H1 (cell line): Measurements from ENCODE around the gene CNGB1. TPM values are rescaled to one million over a fixed set of nuclear protein-coding genes. Genes with fewer than 3 reads are reported as not detected.

Source experiments
- CTCF ChIA-PET: fragments of 300-600 bp; sonication (Branson Sonifier 250); formaldehyde crosslinking; loops from one replicate; lab custom pipeline; 2021; ENCODE audit not compliant: partially characterized antibody; lab: Charles Lee
- POLR2A ChIA-PET: fragments of 300-600 bp; sonication (Branson Sonifier 250); formaldehyde crosslinking; loops from one replicate; lab custom pipeline; 2021; ENCODE audit warnings: inconsistent platforms; ENCODE audit not compliant: partially characterized antibody; lab: Charles Lee
- DNase-seq, 2 experiments: peaks; one replicate each; pipeline versions ENCODE4 v3.0.0 to v3.0.0-alpha.2; 2010 to 2022; ENCODE audit warnings: low spot score in 2 of 2, low read depth in 1 of 2, mixed read lengths in 1 of 2
- FAIRE-seq: peaks from 2 replicates; lab custom pipeline; 2011; peaks lifted over from hg19 to GRCh38; lab: Jason Lieb, UNC
- H2AFZ ChIP-seq: 2 replicates; pipeline ENCODE4 v1.8.1; 2012; ENCODE audit warnings: low read length, inconsistent platforms
- H2AK5ac ChIP-seq: 2 replicates; pipeline ENCODE4 v1.6.1; 2013; ENCODE audit warnings: low read depth, low read length
- H2BK120ac ChIP-seq: replicated peaks from 2 replicates; pipeline ENCODE3; 2013; ENCODE audit warnings: low read depth, low read length, inconsistent platforms
- H2BK12ac ChIP-seq: 2 replicates; pipeline ENCODE4 v1.6.1; 2013; ENCODE audit warnings: low read depth, low read length
- H2BK15ac ChIP-seq: 2 replicates; pipeline ENCODE4 v1.6.1; 2013; ENCODE audit warnings: low read length
- H2BK20ac ChIP-seq: 2 replicates; pipeline ENCODE4 v1.6.1; 2013; ENCODE audit warnings: low read length
- H2BK5ac ChIP-seq: 2 replicates; pipeline ENCODE4 v1.6.1; 2013; ENCODE audit warnings: low read depth, low read length
- H3K14ac ChIP-seq: 2 replicates; pipeline ENCODE4 v1.6.1; 2013; ENCODE audit warnings: inconsistent platforms; ENCODE audit not compliant: insufficient read length
- H3K18ac ChIP-seq: 2 replicates; pipeline ENCODE4 v1.6.1; 2013; ENCODE audit warnings: low read length; ENCODE audit errors: extremely low read depth
- H3K23ac ChIP-seq: 2 replicates; pipeline ENCODE4 v1.6.1; 2013; ENCODE audit warnings: inconsistent platforms; ENCODE audit not compliant: insufficient read length
- H3K23me2 ChIP-seq: 2 replicates; pipeline ENCODE4 v1.6.1; 2013; ENCODE audit warnings: low read depth, low read length
- H3K27ac ChIP-seq: 2 replicates; pipeline ENCODE4 v1.6.1; 2011; ENCODE audit warnings: low read depth, low read length, inconsistent platforms
- H3K27me3 ChIP-seq, 4 experiments: replicated peaks in 1 of 4; 1 replicate in 1 of 4; 2 replicates in 3 of 4; pipeline versions ENCODE4 v1.6.1 to v1.8.1; 2011 to 2013; ENCODE audit warnings: low read length in 3 of 4, mild to moderate bottlenecking in 3 of 4, inconsistent platforms in 2 of 4, mixed read lengths in 2 of 4, moderate library complexity in 1 of 4; ENCODE audit not compliant: control insufficient read depth in 3 of 4, insufficient read depth in 3 of 4; ENCODE audit errors: extremely low read depth in 1 of 4
- H3K36me3 ChIP-seq, 4 experiments: 2 replicates each; pipeline versions ENCODE4 v1.6.1 to v1.8.1; 2011 to 2013; ENCODE audit warnings: mild to moderate bottlenecking in 4 of 4, low read length in 3 of 4, moderate library complexity in 2 of 4, control low read depth in 1 of 4, inconsistent platforms in 1 of 4; ENCODE audit not compliant: insufficient read depth in 4 of 4, control insufficient read depth in 2 of 4
- H3K4ac ChIP-seq: replicated peaks from 2 replicates; pipeline ENCODE3; 2013; ENCODE audit warnings: low read length, low read depth, mixed read lengths, inconsistent platforms; ENCODE audit not compliant: insufficient read length
- H3K4me1 ChIP-seq, 4 experiments: replicated peaks in 1 of 4; 1 replicate in 1 of 4; 2 replicates in 3 of 4; pipeline versions ENCODE4 v1.6.1 to v1.8.1; 2011 to 2013; ENCODE audit warnings: low read length in 3 of 4, inconsistent platforms in 2 of 4, mixed read lengths in 1 of 4; ENCODE audit not compliant: insufficient read depth in 4 of 4, control insufficient read depth in 3 of 4
- H3K4me2 ChIP-seq, 2 experiments: 2 replicates each; pipeline versions ENCODE4 v1.6.1 to v1.8.1; 2011 to 2013; ENCODE audit warnings: low read depth in 2 of 2, low read length in 2 of 2, control low read depth in 1 of 2, inconsistent platforms in 1 of 2, mild to moderate bottlenecking in 1 of 2; ENCODE audit not compliant: insufficient read depth in 1 of 2
- H3K4me3 ChIP-seq, 4 experiments: fragments of 200-600, 300-600 bp in 1 of 4; sonication (generic), shearing (Covaris generic), sonication (Bioruptor Twin) in 1 of 4; 2 replicates each; pipeline versions ENCODE4 v1.5.1 to v1.8.1; 2011 to 2016; ENCODE audit warnings: low read length in 4 of 4, low read depth in 3 of 4, control low read depth in 2 of 4, inconsistent platforms in 2 of 4, mild to moderate bottlenecking in 2 of 4, mixed read lengths in 1 of 4, moderate library complexity in 1 of 4; ENCODE audit not compliant: insufficient read depth in 2 of 4; ENCODE audit errors: extremely low read depth in 1 of 4
- H3K56ac ChIP-seq: replicated peaks from 2 replicates; pipeline ENCODE3; 2013; ENCODE audit warnings: low read depth, mild to moderate bottlenecking, mixed read lengths, low read length, inconsistent platforms; ENCODE audit not compliant: insufficient read length
- H3K79me1 ChIP-seq: 2 replicates; pipeline ENCODE4 v1.6.1; 2013; ENCODE audit warnings: low read depth, low read length, control low read depth
- H3K79me2 ChIP-seq, 2 experiments: 2 replicates each; pipeline versions ENCODE4 v1.6.1 to v1.8.1; 2012 to 2013; ENCODE audit warnings: low read length in 2 of 2, mild to moderate bottlenecking in 2 of 2, inconsistent platforms in 1 of 2; ENCODE audit not compliant: insufficient read depth in 2 of 2, control insufficient read depth in 1 of 2
- H3K9ac ChIP-seq, 4 experiments: replicated peaks in 1 of 4; 1 replicate in 1 of 4; 2 replicates in 3 of 4; pipeline versions ENCODE4 v1.6.1 to v1.8.1; 2011 to 2013; ENCODE audit warnings: low read depth in 3 of 4, low read length in 3 of 4, control low read depth in 2 of 4, mild to moderate bottlenecking in 2 of 4, moderate library complexity in 2 of 4, inconsistent platforms in 1 of 4; ENCODE audit errors: extremely low read depth in 1 of 4
- H3K9me3 ChIP-seq, 2 experiments: 2 replicates each; pipeline versions ENCODE4 v1.6.1 to v1.8.1; 2012 to 2013; ENCODE audit warnings: mild to moderate bottlenecking in 2 of 2, moderate library complexity in 2 of 2, control low read depth in 1 of 2, inconsistent platforms in 1 of 2, low read depth in 1 of 2, low read length in 1 of 2, mixed read lengths in 1 of 2; ENCODE audit not compliant: insufficient read depth in 2 of 2
- H4K20me1 ChIP-seq, 2 experiments: replicated peaks in 1 of 2; 2 replicates each; pipeline versions ENCODE3 to v1.8.1; 2011 to 2013; ENCODE audit warnings: inconsistent platforms in 2 of 2, low read length in 2 of 2, mild to moderate bottlenecking in 1 of 2; ENCODE audit not compliant: insufficient read depth in 2 of 2, control insufficient read depth in 1 of 2
- H4K5ac ChIP-seq: 2 replicates; pipeline ENCODE4 v1.6.1; 2013; ENCODE audit warnings: low read length, low read depth, mixed read lengths, inconsistent platforms; ENCODE audit not compliant: insufficient read length
- H4K8ac ChIP-seq: 2 replicates; pipeline ENCODE4 v1.8.0; 2013; ENCODE audit warnings: mild to moderate bottlenecking, moderate library complexity, low read length, inconsistent platforms; ENCODE audit not compliant: insufficient read depth; ENCODE audit errors: extremely low read depth
- H4K91ac ChIP-seq: replicated peaks from 2 replicates; pipeline ENCODE3; 2013; ENCODE audit warnings: low read length, mixed read lengths, inconsistent platforms; ENCODE audit not compliant: insufficient read length
- BACH1 ChIP-seq: IDR thresholded peaks from 2 replicates; pipeline ENCODE4 v1.6.1; 2012; ENCODE audit warnings: low read length, improper control_type of control experiment
- CREB1 ChIP-seq: IDR thresholded peaks from 2 replicates; pipeline ENCODE4 v1.6.1; 2012; ENCODE audit warnings: inconsistent platforms
- POLR2AphosphoS5 ChIP-seq: IDR thresholded peaks from 2 replicates; pipeline ENCODE4 v1.6.1; 2011; ENCODE audit warnings: low read depth, low read length
- RAD21 ChIP-seq, 2 experiments: IDR thresholded peaks in 1 of 2; conservative IDR thresholded peaks in 1 of 2; 2 replicates each; pipeline ENCODE4 v1.6.1; 2011; ENCODE audit warnings: low read depth in 2 of 2, low read length in 2 of 2, improper control_type of control experiment in 1 of 2, inconsistent platforms in 1 of 2, mild to moderate bottlenecking in 1 of 2, moderate library complexity in 1 of 2
- RBBP5 ChIP-seq: IDR thresholded peaks from 2 replicates; pipeline ENCODE4 v1.7.1; 2012; ENCODE audit warnings: low read depth, mild to moderate bottlenecking, inconsistent platforms, low read length, moderate library complexity, borderline replicate concordance
- SIRT6 ChIP-seq: IDR thresholded peaks from one replicate; pipeline ENCODE4 v1.7.1; 2012; ENCODE audit warnings: low read length, inconsistent platforms
- SIX5 ChIP-seq: IDR thresholded peaks from 2 replicates; pipeline ENCODE4 v1.6.1; 2011; ENCODE audit warnings: mild to moderate bottlenecking, low read depth, low read length
- SRF ChIP-seq: IDR thresholded peaks from 2 replicates; pipeline ENCODE4 v1.6.1; 2011; ENCODE audit warnings: mild to moderate bottlenecking, low read depth, low read length, moderate library complexity
- TAF1 ChIP-seq: IDR thresholded peaks from 2 replicates; pipeline ENCODE4 v1.6.1; 2011; ENCODE audit warnings: mild to moderate bottlenecking, low read depth, low read length
- TAF7 ChIP-seq: optimal IDR thresholded peaks from 2 replicates; pipeline ENCODE3; 2011; ENCODE audit warnings: low read depth, mild to moderate bottlenecking, inconsistent platforms, low read length, moderate library complexity, borderline replicate concordance
- WGBS, 2 experiments: shearing (Covaris generic) in 1 of 2; methylation state at CpG; one replicate each; pipeline versions ENCODE4 v1.1.6 to v1.1.7; 2013 to 2015; ENCODE audit warnings: low lambda C conversion rate in 2 of 2, mixed read lengths in 2 of 2, inconsistent platforms in 1 of 2, low coverage in 1 of 2, missing lambda C conversion rate in 1 of 2; ENCODE audit not compliant: insufficient replicate concordance in 2 of 2, insufficient coverage in 1 of 2, insufficient read length in 1 of 2; ENCODE audit errors: extremely low coverage in 1 of 2, missing lambda C conversion rate in 1 of 2; 5-methylcytosine and 5-hydroxymethylcytosine counted together
- polyA plus RNA-seq, 7 experiments: library from polyadenylated mRNA; depleted of rRNA in 3 of 7; stranded (reverse) in 5 of 7; unstranded in 2 of 7; fragments of >200 nt in 5 of 7; fragments of 200-250 nt in 2 of 7; gene quantifications; 1 replicate in 5 of 7; 2 replicates in 1 of 7; 4 replicates in 1 of 7; pipeline versions ENCODE4 v1.2.1 to v1.2.3, GENCODE V29; 2011 to 2013; ENCODE audit warnings: missing spikeins in 2 of 7, mixed read lengths in 2 of 7
- total RNA-seq: library from RNA; stranded (reverse); fragmentation: NEBNext Ultra II Directional; extraction: Animal tissue kit (Norgen Biotek cat#: 25700); gene quantifications from 2 replicates; pipeline ENCODE4 v1.2.1, GENCODE V29; 2021

The CNGB1 gene
- total and polyA plus RNA-seq, 2 of the 8 experiments (the other 6 are each of a cell fraction or from before 2014, with no cell fraction given): not detected

GRCh38 chr16:58013201-58013956 lies 42.5 kb upstream of the CNGB1 start:
- no peak overlapping the region for H3K14ac ChIP-seq
- H3K27me3 ChIP-seq: no peaks in the 10 kb centered on the region
- H2AK5ac ChIP-seq: no peak overlapping the region
- WGBS, 2 experiments: 88% methylated on average over 8 of the region's 9 CpGs; no CpG with 5 or more reads in 1 of the 2 experiments
- H2BK12ac ChIP-seq: no peak overlapping the region
- no peak overlapping the region for H2BK20ac ChIP-seq
- H3K4me1 ChIP-seq: peaks cover 0 to 4% (median 1%) of the 10 kb centered on the region in 4 experiments; a peak in 3 of 7 replicates
- no peak overlapping the region for H3K27ac ChIP-seq
- no peak overlapping the region for H4K5ac ChIP-seq
- H3K4me2 ChIP-seq: no peak overlapping the region
- no peak overlapping the region for H2BK120ac ChIP-seq
- H3K9ac ChIP-seq: no peak overlapping the region
- FAIRE-seq (no peak), DNase-seq (no peak)
- no peak overlapping the region for H4K8ac ChIP-seq
- H2BK5ac ChIP-seq: no peak overlapping the region
- no peak for TF ChIP-seq BACH1
- TF ChIP-seq CREB1: no peak
- TF ChIP-seq RAD21 (IDR thresholded peaks at IDR 0.05 in 1 of 2, conservative IDR thresholded peaks at IDR 0.05 in 1 of 2; ENCODE audit: low read depth in 2 of 2, low read length in 2 of 2): no peak
- TF ChIP-seq SIRT6: no peak
- no peak for TF ChIP-seq SRF
- no peak for TF ChIP-seq SIX5
- no peak for TF ChIP-seq TAF1
- no peak for TF ChIP-seq TAF7
- TF ChIP-seq POLR2AphosphoS5: no peak
- TF ChIP-seq RBBP5: no peak
- POLR2A ChIA-PET: interaction anchor here (1.3 kb wide), 1 partner anchor 9 kb away, joined by 3 read pairs; no protein-coding TSS in a partner anchor
- H3K9me3 ChIP-seq: no peaks in the 10 kb centered on the region
- H4K20me1 ChIP-seq: peaks cover 0 to 2% of the 10 kb centered on the region in 2 experiments
- H3K4ac ChIP-seq: no peak overlapping the region
- H3K23me2 ChIP-seq: no peaks in the 10 kb centered on the region
- H3K79me2 ChIP-seq: peaks cover 0 to 3% of the 10 kb centered on the region in 2 experiments; a peak in 1 of 4 replicates
- no peak overlapping the region for H2AFZ ChIP-seq
- H3K56ac ChIP-seq: no peak overlapping the region
- H3K79me1 ChIP-seq: no peaks in the 10 kb centered on the region
- no peak overlapping the region for H3K4me3 ChIP-seq
- no peak overlapping the region for H4K91ac ChIP-seq
- H2BK15ac ChIP-seq: no peak overlapping the region
- H3K23ac ChIP-seq: no peak overlapping the region
- no peak overlapping the region for H3K18ac ChIP-seq
- CTCF ChIA-PET: interaction anchor here (0.8 to 2.5 kb wide), 8 partner anchors 9 to 257 kb away, joined by 3 to 12 read pairs (median 6); partner anchors contain the start of gene USB1
- H3K36me3 ChIP-seq: peaks cover 0 to 10% (median 1%) of the 10 kb centered on the region in 4 experiments; a peak in 5 of 8 replicates
